Fibroblast of lung (primary cell): ENCODE data around the gene VWA3B. TPM values are rescaled to one million over a fixed set of nuclear protein-coding genes. Genes with fewer than 3 reads are reported as not detected.

Experiments used
- DNase-seq, 2 donors: peaks; one replicate each; pipeline versions ENCODE4 v3.0.0 to v3.0.0-alpha.2; 2010; ENCODE audit warnings: low read depth in 2 of 2
- H2AFZ ChIP-seq: 2 replicates; pipeline ENCODE4 v1.5.1; 2012; ENCODE audit warnings: low read length, control low read depth, inconsistent platforms
- H3K27ac ChIP-seq: 2 replicates; pipeline ENCODE4 v1.5.1; 2011; ENCODE audit warnings: low read length, control low read depth; ENCODE audit not compliant: insufficient read depth
- H3K27me3 ChIP-seq: 2 replicates; pipeline ENCODE4 v1.5.1; 2011; ENCODE audit warnings: mild to moderate bottlenecking, low read length; ENCODE audit not compliant: control insufficient read depth, insufficient read depth
- H3K36me3 ChIP-seq: 2 replicates; pipeline ENCODE4 v1.5.1; 2011; ENCODE audit warnings: low read length; ENCODE audit not compliant: control insufficient read depth, insufficient read depth
- H3K4me1 ChIP-seq: 2 replicates; pipeline ENCODE4 v1.5.1; 2011; ENCODE audit warnings: low read length; ENCODE audit not compliant: control insufficient read depth, insufficient read depth; ENCODE audit errors: extremely low read depth
- H3K4me2 ChIP-seq: 2 replicates; pipeline ENCODE4 v1.5.1; 2011; ENCODE audit warnings: low read length, control low read depth; ENCODE audit not compliant: insufficient read depth; ENCODE audit errors: extremely low read depth
- H3K4me3 ChIP-seq, 4 experiments: fragments of 200-600 bp in 1 of 4; sonication (generic) in 1 of 4; replicated peaks in 1 of 4; 2 replicates each; pipeline ENCODE4 v1.5.1; 2011 to 2016; ENCODE audit warnings: low read length in 4 of 4, low read depth in 3 of 4, mild to moderate bottlenecking in 3 of 4, control low read depth in 2 of 4, inconsistent platforms in 1 of 4, mixed read lengths in 1 of 4; ENCODE audit not compliant: insufficient read depth in 1 of 4; ENCODE audit errors: control extremely low read depth in 1 of 4
- H3K79me2 ChIP-seq: 2 replicates; pipeline ENCODE4 v1.5.1; 2012; ENCODE audit warnings: mild to moderate bottlenecking, low read length, inconsistent platforms; ENCODE audit not compliant: control insufficient read depth, insufficient read depth
- H3K9ac ChIP-seq: 2 replicates; pipeline ENCODE4 v1.5.1; 2011; ENCODE audit warnings: mild to moderate bottlenecking, low read length, control low read depth; ENCODE audit not compliant: insufficient read depth
- H3K9me3 ChIP-seq: 2 replicates; pipeline ENCODE4 v1.5.1; 2012; ENCODE audit warnings: low read depth, low read length; ENCODE audit not compliant: control insufficient read depth, insufficient read depth
- H4K20me1 ChIP-seq: 2 replicates; pipeline ENCODE4 v1.5.1; 2011; ENCODE audit warnings: low read length; ENCODE audit not compliant: control insufficient read depth, insufficient read depth; ENCODE audit errors: extremely low read depth
- CTCF ChIP-seq, 2 donors: IDR thresholded peaks in 1 of 2; conservative IDR thresholded peaks in 1 of 2; 1 replicate in 1 of 2; 2 replicates in 1 of 2; pipeline ENCODE4 v1.5.1; 2011 to 2012; ENCODE audit warnings: low read length in 2 of 2, control low read depth in 1 of 2, inconsistent platforms in 1 of 2, low read depth in 1 of 2, mild to moderate bottlenecking in 1 of 2
- EZH2 ChIP-seq: IDR thresholded peaks from 2 replicates; pipeline ENCODE4 v1.5.1; 2012; ENCODE audit warnings: low read length, control low read depth, mild to moderate bottlenecking; ENCODE audit errors: missing control alignments
- polyA plus RNA-seq, 2 donors: library from polyadenylated mRNA; depleted of rRNA in 1 of 2; stranded (reverse) in 1 of 2; unstranded in 1 of 2; fragments of >200 nt; gene quantifications; 2 replicates each; pipeline ENCODE4 v1.2.1, GENCODE V29; 2011 to 2012; ENCODE audit warnings: missing spikeins in 1 of 2
- total RNA-seq: library from RNA; depleted of rRNA; stranded (reverse); fragments of >200 nt; gene quantifications from 2 replicates; pipeline ENCODE4 v1.2.1, GENCODE V29; 2014

The VWA3B gene
- total and polyA plus RNA-seq, 2 donors (not counting 1 experiment from before 2014, with no cell fraction given) = 0.17 TPM; not detected in 1

- Histone ChIP-seq H3K9ac (no peak overlapping the region), H3K9me3 (no peaks in the 10 kb centered on the region), H3K36me3 (no peaks in the 10 kb centered on the region), H2AFZ (no peak overlapping the region), H3K79me2 (no peaks in the 10 kb centered on the region), H3K4me1 (no peaks in the 10 kb centered on the region), H3K4me3 (no peak overlapping the region), H3K27ac (no peak overlapping the region), H3K4me2 (no peak overlapping the region), H4K20me1 (no peaks in the 10 kb centered on the region), H3K27me3 (no peaks in the 10 kb centered on the region)
- no peak for TF ChIP-seq EZH2
- no peak for TF ChIP-seq CTCF (conservative IDR thresholded peaks at IDR 0.05 in 1 of 2, IDR thresholded peaks at IDR 0.05 in 1 of 2; ENCODE audit: low read depth in 1 of 2, low read length in 2 of 2)
- DNase-seq = no peak
Measured at GRCh38 chr2:98050070-98050469, 36.9 kb upstream of the VWA3B start.

DNA sequence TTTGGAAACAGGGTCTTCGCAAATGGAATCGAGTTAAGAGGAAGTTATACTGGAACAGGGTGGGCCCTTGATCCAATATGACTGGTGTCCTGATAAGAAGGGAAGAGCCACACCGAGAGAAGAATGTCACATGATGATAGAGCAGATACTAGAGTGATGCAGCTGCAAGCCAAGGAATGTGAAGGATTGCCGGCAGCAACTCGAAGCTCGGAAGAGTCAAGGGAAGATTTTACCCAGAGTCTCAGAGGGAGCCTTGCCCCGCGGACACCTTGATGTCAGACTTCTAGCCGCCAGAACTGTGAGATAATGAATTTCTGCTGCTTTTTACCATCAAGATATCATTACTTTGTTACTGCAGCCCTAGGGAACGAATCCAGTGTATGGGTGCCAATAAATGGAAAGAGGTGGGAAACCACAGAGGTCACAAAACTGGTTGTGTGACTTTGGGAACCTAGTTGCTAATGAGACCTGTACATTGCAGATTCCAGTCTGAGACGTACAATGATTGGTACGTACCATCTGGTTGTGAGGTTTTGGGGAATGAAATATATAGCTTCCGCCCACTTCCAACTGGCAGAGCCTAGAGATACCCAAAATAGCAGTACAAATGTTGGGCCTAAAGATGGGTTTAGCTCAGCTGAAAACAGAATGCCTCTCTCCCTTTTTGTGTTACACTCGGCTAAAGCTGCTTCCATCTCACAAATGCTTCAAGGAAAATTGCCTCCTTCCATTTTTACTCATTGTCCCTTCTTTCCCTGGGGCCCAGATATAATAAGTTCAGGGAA, 28.6 kb upstream of the VWA3B start:
- Histone ChIP-seq H3K4me2 (no peak overlapping the region), H3K4me1 (no peaks in the 10 kb centered on the region), H3K27ac (no peak overlapping the region), H2AFZ (no peak overlapping the region), H3K4me3 (no peak overlapping the region), H3K79me2 (no peaks in the 10 kb centered on the region), H3K9ac (no peak overlapping the region), H4K20me1 (no peaks in the 10 kb centered on the region), H3K36me3 (no peaks in the 10 kb centered on the region), H3K9me3 (no peaks in the 10 kb centered on the region), H3K27me3 (peaks cover under 1% of the 10 kb centered on the region)
- no peak for DNase-seq
- no peak for TF ChIP-seq CTCF (conservative IDR thresholded peaks at IDR 0.05 in 1 of 2, IDR thresholded peaks at IDR 0.05 in 1 of 2; ENCODE audit: low read depth in 1 of 2, low read length in 2 of 2)

DNA sequence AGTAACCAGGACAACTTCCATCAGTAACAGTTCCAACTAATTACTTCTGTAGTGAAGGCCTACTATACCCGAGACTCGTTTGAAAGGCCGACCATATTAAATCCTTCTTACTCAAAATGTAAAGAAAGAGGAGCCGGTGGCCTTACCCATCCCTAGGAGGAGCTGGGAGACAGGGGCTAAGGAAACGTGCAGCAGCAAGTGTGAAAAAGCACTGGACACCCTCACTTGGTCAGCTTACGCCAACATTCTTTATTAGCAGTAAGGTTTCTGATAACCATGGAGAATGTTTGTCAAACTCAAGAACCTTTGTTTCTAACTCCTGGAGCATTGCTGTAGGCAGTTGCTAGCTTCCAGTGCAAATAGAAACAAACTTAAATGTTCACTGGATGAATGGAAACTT, 26.7 kb upstream of the VWA3B start:
- H2AFZ ChIP-seq = no peak overlapping the region
- no peak overlapping the region for H3K4me2 ChIP-seq
- no peaks in the 10 kb centered on the region for H4K20me1 ChIP-seq

More for the DNA sequence above, 26.7 kb upstream of the VWA3B start:
- H3K9me3 ChIP-seq = no peaks in the 10 kb centered on the region
- no peak for TF ChIP-seq EZH2
- no peak for TF ChIP-seq CTCF (conservative IDR thresholded peaks at IDR 0.05 in 1 of 2, IDR thresholded peaks at IDR 0.05 in 1 of 2; ENCODE audit: low read depth in 1 of 2, low read length in 2 of 2)
- H3K27me3 ChIP-seq = peaks cover 2% of the 10 kb centered on the region
- DNase-seq = no peak
- no peak overlapping the region for H3K27ac ChIP-seq
- no peak overlapping the region for H3K4me3 ChIP-seq
- no peak overlapping the region for H3K9ac ChIP-seq
- H3K36me3 ChIP-seq = no peaks in the 10 kb centered on the region
- no peaks in the 10 kb centered on the region for H3K79me2 ChIP-seq
- H3K4me1 ChIP-seq = no peaks in the 10 kb centered on the region
